ENCODE results near the gene LRRC8B.

LRRC8B gene

GRCh38 chr1:89527256-89527655 is 2.6 kb downstream of the LRRC8B start:
- no peak overlapping the region for H3K4me3 ChIP-seq (ENCODE audit: low read length)
- DNase-seq (ENCODE audit: low read depth): no peak
- no peak for TF ChIP-seq CTCF (conservative IDR thresholded peaks at IDR 0.05; ENCODE audit: low read depth, low read length)

- no peak for TF ChIP-seq CTCF (conservative IDR thresholded peaks at IDR 0.05; ENCODE audit: low read depth, low read length)
These were observed 3.2 kb downstream of the LRRC8B start for GRCh38 chr1:89527750-89528381.

GRCh38 chr1:89528382-89528780 is 3.8 kb downstream of the LRRC8B start:
- DNase-seq (ENCODE audit: low read depth): no peak
- no peak for TF ChIP-seq CTCF (conservative IDR thresholded peaks at IDR 0.05; ENCODE audit: low read depth, low read length)
- no peak overlapping the region for H3K4me3 ChIP-seq (ENCODE audit: low read length)

More at GRCh38 chr1:89527750-89528381, 3.2 kb downstream of the LRRC8B start:
- DNase-seq (ENCODE audit: low read depth): no peak
- no peak overlapping the region for H3K4me3 ChIP-seq (ENCODE audit: low read length)

- DNase-seq (ENCODE audit: low read depth): no peak
- no peak for TF ChIP-seq CTCF (conservative IDR thresholded peaks at IDR 0.05; ENCODE audit: low read depth, low read length)
- H3K4me3 ChIP-seq (ENCODE audit: low read length): no peak overlapping the region
These were observed 4.6 kb downstream of the LRRC8B start for GRCh38 chr1:89529196-89529595.

- TF ChIP-seq CTCF (conservative IDR thresholded peaks at IDR 0.05; ENCODE audit: low read depth, low read length): no peak
These were observed 5.9 kb downstream of the LRRC8B start for GRCh38 chr1:89530444-89531089.

GRCh38 chr1:89531480-89532139 is 7.0 kb downstream of the LRRC8B start:
- no peak overlapping the region for H3K4me3 ChIP-seq (ENCODE audit: low read length)
- no peak for DNase-seq (ENCODE audit: low read depth)
- no peak for TF ChIP-seq CTCF (conservative IDR thresholded peaks at IDR 0.05; ENCODE audit: low read depth, low read length)

More at GRCh38 chr1:89530444-89531089, 5.9 kb downstream of the LRRC8B start:
- H3K4me3 ChIP-seq (ENCODE audit: low read length): no peak overlapping the region
- no peak for DNase-seq (ENCODE audit: low read depth)
